ENCODE data around the gene SNRNP48. TPM values are rescaled to one million over a fixed set of nuclear protein-coding genes. Genes with fewer than 3 reads are reported as not detected.

SNRNP48 gene
- total RNA-seq, 2 experiments from 2014 or later: 15.8 to 16.1 TPM

- Mint-ChIP-seq H3K4me1 (no peaks in the 10 kb centered on the region), H3K9me3 (no peaks in the 10 kb centered on the region), H3K27ac (no peak overlapping the region), H3K36me3 (no peaks in the 10 kb centered on the region), H3K4me3 (no peak overlapping the region), H3K27me3 (peaks cover 8% of the 10 kb centered on the region)
- no peak for DNase-seq
These were observed 50.0 kb downstream of the SNRNP48 start for GRCh38 chr6:7640016-7640415.

GRCh38 chr6:7640607-7641577 is 50.9 kb downstream of the SNRNP48 start:
- Mint-ChIP-seq H3K9me3 (no peaks in the 10 kb centered on the region), H3K27me3 (peaks cover 3% of the 10 kb centered on the region), H3K36me3 (no peaks in the 10 kb centered on the region), H3K4me3 (no peak overlapping the region), H3K27ac (no peak overlapping the region), H3K4me1 (no peaks in the 10 kb centered on the region)
- no peak for DNase-seq

- H3K4me1 Mint-ChIP-seq: peaks cover 7% of the 10 kb centered on the region
- H3K27me3 Mint-ChIP-seq: no peaks in the 10 kb centered on the region
- no peak overlapping the region for H3K4me3 Mint-ChIP-seq
- H3K9me3 Mint-ChIP-seq: no peaks in the 10 kb centered on the region
- DNase-seq: no peak
- H3K27ac Mint-ChIP-seq: no peak overlapping the region
- no peaks in the 10 kb centered on the region for H3K36me3 Mint-ChIP-seq
These were observed 52.8 kb downstream of the SNRNP48 start for GRCh38 chr6:7642791-7643190.

- H3K4me1 Mint-ChIP-seq: peaks cover 10% of the 10 kb centered on the region
- no peaks in the 10 kb centered on the region for H3K9me3 Mint-ChIP-seq
These were observed 54.4 kb downstream of the SNRNP48 start for GRCh38 chr6:7644417-7644816.

GRCh38 chr6:7646394-7646793 is 56.4 kb downstream of the SNRNP48 start:
- H3K27me3 Mint-ChIP-seq: no peaks in the 10 kb centered on the region
- peaks cover 10% of the 10 kb centered on the region for H3K4me1 Mint-ChIP-seq
- no peaks in the 10 kb centered on the region for H3K36me3 Mint-ChIP-seq
- H3K4me3 Mint-ChIP-seq: no peak overlapping the region
- DNase-seq: no peak
- H3K9me3 Mint-ChIP-seq: no peaks in the 10 kb centered on the region
- H3K27ac Mint-ChIP-seq: no peak overlapping the region

More at GRCh38 chr6:7644417-7644816, 54.4 kb downstream of the SNRNP48 start:
- Mint-ChIP-seq H3K27ac (no peak overlapping the region), H3K36me3 (no peaks in the 10 kb centered on the region), H3K4me3 (no peak overlapping the region), H3K27me3 (no peaks in the 10 kb centered on the region)
- DNase-seq: no peak

- no peaks in the 10 kb centered on the region for H3K9me3 Mint-ChIP-seq
- no peaks in the 10 kb centered on the region for H3K27me3 Mint-ChIP-seq
- no peaks in the 10 kb centered on the region for H3K36me3 Mint-ChIP-seq
- no peak overlapping the region for H3K4me3 Mint-ChIP-seq
- peak overlapping the region; percentile 10 for H3K27ac Mint-ChIP-seq
- peaks cover 10% of the 10 kb centered on the region for H3K4me1 Mint-ChIP-seq
- no peak for DNase-seq
These were observed 57.5 kb downstream of the SNRNP48 start for GRCh38 chr6:7647504-7647903.

GRCh38 chr6:7649037-7649810 is 59.2 kb downstream of the SNRNP48 start:
- no peak for DNase-seq
- H3K27ac Mint-ChIP-seq: no peak overlapping the region
- H3K9me3 Mint-ChIP-seq: no peaks in the 10 kb centered on the region
- H3K4me1 Mint-ChIP-seq: peaks cover 10% of the 10 kb centered on the region
- H3K4me3 Mint-ChIP-seq: no peak overlapping the region
- no peaks in the 10 kb centered on the region for H3K27me3 Mint-ChIP-seq
- H3K36me3 Mint-ChIP-seq: no peaks in the 10 kb centered on the region

- no peak overlapping the region for H3K4me3 Mint-ChIP-seq
- H3K4me1 Mint-ChIP-seq: peaks cover 10% of the 10 kb centered on the region
- no peaks in the 10 kb centered on the region for H3K36me3 Mint-ChIP-seq
- peaks cover under 1% of the 10 kb centered on the region for H3K27me3 Mint-ChIP-seq
- no peaks in the 10 kb centered on the region for H3K9me3 Mint-ChIP-seq
- H3K27ac Mint-ChIP-seq: no peak overlapping the region
- DNase-seq: no peak
These were observed 60.9 kb downstream of the SNRNP48 start for GRCh38 chr6:7650878-7651277.

- Mint-ChIP-seq H3K27ac (no peak overlapping the region), H3K36me3 (no peaks in the 10 kb centered on the region), H3K4me3 (no peak overlapping the region), H3K9me3 (no peaks in the 10 kb centered on the region), H3K4me1 (peaks cover 2% of the 10 kb centered on the region), H3K27me3 (peaks cover 4% of the 10 kb centered on the region)
- no peak for DNase-seq
These were observed 63.0 kb downstream of the SNRNP48 start for GRCh38 chr6:7652957-7653356.

GRCh38 chr6:7656355-7656754 is 66.4 kb downstream of the SNRNP48 start:
- DNase-seq: no peak
- Mint-ChIP-seq H3K9me3 (no peaks in the 10 kb centered on the region), H3K4me1 (no peaks in the 10 kb centered on the region), H3K36me3 (no peaks in the 10 kb centered on the region), H3K27me3 (peaks cover 14% of the 10 kb centered on the region), H3K4me3 (no peak overlapping the region), H3K27ac (no peak overlapping the region)

- H3K36me3 Mint-ChIP-seq: no peaks in the 10 kb centered on the region
- H3K27me3 Mint-ChIP-seq: peaks cover 29% of the 10 kb centered on the region
- no peak overlapping the region for H3K27ac Mint-ChIP-seq
- H3K9me3 Mint-ChIP-seq: no peaks in the 10 kb centered on the region
- H3K4me3 Mint-ChIP-seq: no peak overlapping the region
- H3K4me1 Mint-ChIP-seq: no peaks in the 10 kb centered on the region
- DNase-seq: no peak
These were observed 68.5 kb downstream of the SNRNP48 start for GRCh38 chr6:7658543-7658942.

GRCh38 chr6:7661364-7661763 is 71.4 kb downstream of the SNRNP48 start:
- no peaks in the 10 kb centered on the region for H3K4me1 Mint-ChIP-seq
- DNase-seq: no peak
- no peak overlapping the region for H3K27ac Mint-ChIP-seq
- peaks cover 32% of the 10 kb centered on the region for H3K27me3 Mint-ChIP-seq
- no peaks in the 10 kb centered on the region for H3K36me3 Mint-ChIP-seq
- H3K4me3 Mint-ChIP-seq: no peak overlapping the region
- H3K9me3 Mint-ChIP-seq: no peaks in the 10 kb centered on the region

Other genes with a start within 250 kb of the SNRNP48 start
- gene CAGE1, start 200.5 kb upstream of the SNRNP48 start, total RNA-seq: under 1 TPM; 0.10 TPM
- gene RIOK1, start 200.4 kb upstream of the SNRNP48 start, total RNA-seq: 10 to 100 TPM; 57.9 to 64.7 TPM
- under 1 TPM; 0.16 TPM for gene DSP, start 48.5 kb upstream of the SNRNP48 start, total RNA-seq
- not detected for gene BMP6, start 135.9 kb downstream of the SNRNP48 start, total RNA-seq

Data from activated naive CD8-positive, alpha-beta T cell treated with anti-CD3 and anti-CD28 coated beads for 36 hours (primary cell).